Type B pancreatic cell (in vitro differentiated cells): ENCODE measurements around the gene ZNF524. TPM values are rescaled to one million over a fixed set of nuclear protein-coding genes. Genes with fewer than 3 reads are reported as not detected.
A peak's percentile ranks its signal among the peaks of the same experiment; 100 is the strongest.

ENCODE experiments used
- DNase-seq: peaks from one replicate; pipeline ENCODE4 v3.0.0; 2021; ENCODE audit warnings: mixed read lengths; ENCODE audit not compliant: unreplicated experiment; ENCODE audit errors: extremely low spot score
- H3K27ac Mint-ChIP-seq: 2 replicates; pipeline ENCODE4 v1.8.0; 2021; ENCODE audit warnings: mild to moderate bottlenecking, mixed read lengths
- H3K27me3 Mint-ChIP-seq: 2 replicates; pipeline ENCODE4 v1.8.0; 2021; ENCODE audit warnings: mixed read lengths
- H3K36me3 Mint-ChIP-seq: 2 replicates; pipeline ENCODE4 v1.8.0; 2021; ENCODE audit warnings: mixed read lengths
- H3K4me1 Mint-ChIP-seq: one replicate; pipeline ENCODE4 v1.8.0; 2021; ENCODE audit warnings: mixed read lengths; ENCODE audit not compliant: unreplicated experiment
- H3K4me3 Mint-ChIP-seq: 2 replicates; pipeline ENCODE4 v1.8.0; 2021; ENCODE audit warnings: mild to moderate bottlenecking, mixed read lengths
- H3K9me3 Mint-ChIP-seq: 2 replicates; pipeline ENCODE4 v1.8.0; 2021; ENCODE audit warnings: mixed read lengths
- total RNA-seq: library from RNA; stranded (reverse); gene quantifications from 2 replicates; pipeline ENCODE4 v1.2.1, GENCODE V29; 2021; ENCODE audit warnings: low replicate concordance
- TF ChIP-seq, protein P1 (sequence below): fragments of 200-600 bp; sonication (generic); conservative IDR thresholded peaks from 2 replicates; pipeline ENCODE4 v1.5.0; 2021; ENCODE audit warnings: antibody characterized with exemption, mild to moderate bottlenecking

ZNF524 gene
- total RNA-seq, 1 donor from 2014 or later = 13.6 TPM

DNA sequence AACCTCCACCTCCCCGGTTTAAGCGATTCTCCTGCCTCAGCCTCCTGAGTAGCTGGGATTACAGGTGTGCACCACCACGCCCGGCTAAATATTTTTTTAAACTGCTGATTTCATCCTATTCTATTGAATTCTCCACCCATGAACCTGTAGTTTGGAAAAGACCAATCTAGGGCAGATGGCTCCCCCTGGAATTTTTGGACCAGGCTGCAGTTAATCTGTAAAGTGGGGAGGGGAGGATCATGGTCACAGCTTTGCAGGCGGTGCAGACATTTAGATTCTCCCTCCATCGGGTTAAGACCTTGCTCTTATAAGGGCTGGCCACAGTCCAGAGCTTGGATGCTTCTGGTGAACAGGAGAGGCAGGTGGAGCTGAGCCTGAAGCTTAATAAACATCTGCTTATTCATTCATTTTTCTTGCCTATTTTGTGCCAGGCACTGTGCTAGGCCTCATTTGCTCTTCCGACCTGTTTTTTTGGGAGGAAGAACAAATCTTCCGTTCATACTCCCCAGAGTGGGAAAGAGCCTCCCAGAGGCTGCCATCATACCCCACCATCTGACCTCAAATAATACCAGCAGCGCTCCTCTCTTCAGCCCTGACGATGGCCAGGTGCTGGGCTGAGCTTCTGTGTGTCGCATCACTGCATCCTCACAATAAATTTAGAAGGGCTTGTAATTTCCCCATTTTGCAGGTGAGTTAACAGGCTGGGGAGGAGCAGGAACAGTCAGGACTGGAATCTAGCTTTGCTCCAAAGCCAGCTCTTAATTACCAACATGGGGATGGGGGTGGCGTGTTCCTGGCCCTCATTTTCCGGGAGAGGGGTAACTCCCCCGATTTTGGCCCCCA is 47.0 kb downstream of the ZNF524 start:
- peak overlapping the region; percentile 89 for H3K4me3 Mint-ChIP-seq
- no peak for DNase-seq
- TF ChIP-seq, protein P1, sequence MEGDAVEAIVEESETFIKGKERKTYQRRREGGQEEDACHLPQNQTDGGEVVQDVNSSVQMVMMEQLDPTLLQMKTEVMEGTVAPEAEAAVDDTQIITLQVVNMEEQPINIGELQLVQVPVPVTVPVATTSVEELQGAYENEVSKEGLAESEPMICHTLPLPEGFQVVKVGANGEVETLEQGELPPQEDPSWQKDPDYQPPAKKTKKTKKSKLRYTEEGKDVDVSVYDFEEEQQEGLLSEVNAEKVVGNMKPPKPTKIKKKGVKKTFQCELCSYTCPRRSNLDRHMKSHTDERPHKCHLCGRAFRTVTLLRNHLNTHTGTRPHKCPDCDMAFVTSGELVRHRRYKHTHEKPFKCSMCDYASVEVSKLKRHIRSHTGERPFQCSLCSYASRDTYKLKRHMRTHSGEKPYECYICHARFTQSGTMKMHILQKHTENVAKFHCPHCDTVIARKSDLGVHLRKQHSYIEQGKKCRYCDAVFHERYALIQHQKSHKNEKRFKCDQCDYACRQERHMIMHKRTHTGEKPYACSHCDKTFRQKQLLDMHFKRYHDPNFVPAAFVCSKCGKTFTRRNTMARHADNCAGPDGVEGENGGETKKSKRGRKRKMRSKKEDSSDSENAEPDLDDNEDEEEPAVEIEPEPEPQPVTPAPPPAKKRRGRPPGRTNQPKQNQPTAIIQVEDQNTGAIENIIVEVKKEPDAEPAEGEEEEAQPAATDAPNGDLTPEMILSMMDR = no peak
- H3K27ac Mint-ChIP-seq = peak overlapping the region; percentile 73
- H3K4me1 Mint-ChIP-seq = peaks cover 18% of the 10 kb centered on the region
- H3K36me3 Mint-ChIP-seq = peaks cover 4% of the 10 kb centered on the region
- peaks cover 5% of the 10 kb centered on the region for H3K27me3 Mint-ChIP-seq
- no peaks in the 10 kb centered on the region for H3K9me3 Mint-ChIP-seq

DNA sequence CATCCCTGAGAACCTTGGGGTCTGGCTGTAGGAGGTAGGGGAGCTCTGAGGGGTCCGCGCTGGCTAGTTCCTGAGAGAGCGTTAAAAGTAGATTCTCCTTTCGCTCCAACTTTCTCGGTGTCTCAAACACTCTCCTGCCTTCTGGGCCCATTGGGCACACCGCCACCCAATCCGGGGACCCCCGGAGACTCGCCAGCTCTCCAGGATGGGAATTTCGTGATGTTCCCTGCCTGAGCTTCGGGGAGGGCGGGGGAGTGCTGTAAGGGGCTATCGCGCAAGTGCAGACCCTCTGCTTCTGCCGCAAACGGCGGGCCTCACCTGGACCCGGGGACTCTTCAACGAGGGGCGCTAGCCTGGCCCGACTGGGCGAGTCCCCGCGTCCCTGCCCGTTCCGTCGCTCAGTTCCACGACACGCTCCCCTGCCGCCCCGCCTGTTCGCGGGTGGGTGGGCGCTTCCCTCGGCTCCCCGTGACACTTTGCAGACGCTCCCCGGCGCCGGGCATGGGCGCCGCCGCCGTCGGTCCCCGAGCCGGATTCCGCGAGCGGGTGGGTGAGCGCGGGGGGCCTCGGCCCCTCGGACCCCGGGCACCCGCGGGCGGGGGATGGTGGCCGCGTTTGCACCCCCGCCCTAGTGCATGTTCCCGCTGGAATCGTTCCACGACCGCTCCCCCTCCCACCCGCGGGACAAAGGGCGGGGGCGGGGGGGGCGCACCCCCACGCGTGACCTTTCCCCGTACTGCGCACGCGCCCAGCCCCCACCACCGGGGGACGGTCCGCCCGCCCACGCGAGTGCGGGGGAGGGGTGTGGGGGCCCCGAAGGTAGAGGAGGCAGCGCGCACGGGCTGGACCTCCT is 47.9 kb downstream of the ZNF524 start, which contains the start of gene CCDC106:
Gene CCDC106 (plus strand): TSS at position 481 of the 853 bp plus-strand sequence. CDS start 835 bp downstream, outside the sequence.
- peaks cover 5% of the 10 kb centered on the region for H3K27me3 Mint-ChIP-seq
- peak within 1 kb of the TSS; percentile 73 for H3K27ac Mint-ChIP-seq
- no peaks in the 10 kb centered on the region for H3K9me3 Mint-ChIP-seq
- TF ChIP-seq, protein P1 = no peak
- H3K4me3 Mint-ChIP-seq = peak within 1 kb of the TSS; percentile 89
- H3K36me3 Mint-ChIP-seq = peaks cover 3% of the 10 kb centered on the region
- DNase-seq = no peak
- peaks cover 16% of the 10 kb centered on the region for H3K4me1 Mint-ChIP-seq

DNA sequence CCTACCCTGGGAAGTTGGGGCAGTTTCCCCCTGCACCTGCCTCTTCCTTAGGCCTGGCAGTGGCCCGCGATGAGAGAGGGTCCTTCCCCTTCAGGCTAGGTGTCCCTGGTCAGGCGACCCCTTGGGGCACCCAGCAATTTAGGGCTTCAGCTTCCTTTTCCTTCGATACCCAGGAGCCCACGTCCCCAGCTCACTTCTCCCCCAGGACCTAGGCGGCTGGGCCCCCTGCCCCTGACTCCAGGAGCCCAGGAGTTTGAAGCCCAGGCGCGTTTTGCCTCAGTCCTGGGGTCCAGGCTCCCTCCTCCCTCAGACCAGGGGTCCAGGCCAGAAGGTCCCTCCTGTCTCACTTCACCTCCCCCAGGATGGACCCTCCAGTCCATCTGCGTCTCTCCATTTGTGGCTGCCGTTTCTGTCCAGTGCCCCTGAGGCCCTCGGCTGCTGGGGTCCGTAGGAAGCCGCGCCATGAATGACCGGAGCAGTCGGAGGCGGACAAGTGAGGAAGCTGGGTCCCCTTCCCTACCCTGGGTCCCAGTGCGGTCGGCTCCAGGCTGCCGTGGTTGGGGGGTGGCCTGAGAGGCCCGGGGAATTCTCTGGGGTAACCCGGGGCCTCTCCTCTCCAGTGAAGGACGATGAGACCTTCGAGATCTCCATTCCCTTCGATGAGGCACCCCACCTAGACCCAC is 48.6 kb downstream of the ZNF524 start:
- Mint-ChIP-seq H3K9me3 (no peaks in the 10 kb centered on the region), H3K36me3 (no peaks in the 10 kb centered on the region), H3K27me3 (no peaks in the 10 kb centered on the region), H3K4me3 (peak overlapping the region; percentile 86), H3K27ac (peak overlapping the region; percentile 43), H3K4me1 (peaks cover 10% of the 10 kb centered on the region)
- DNase-seq = no peak
- TF ChIP-seq, protein P1 = no peak

DNA sequence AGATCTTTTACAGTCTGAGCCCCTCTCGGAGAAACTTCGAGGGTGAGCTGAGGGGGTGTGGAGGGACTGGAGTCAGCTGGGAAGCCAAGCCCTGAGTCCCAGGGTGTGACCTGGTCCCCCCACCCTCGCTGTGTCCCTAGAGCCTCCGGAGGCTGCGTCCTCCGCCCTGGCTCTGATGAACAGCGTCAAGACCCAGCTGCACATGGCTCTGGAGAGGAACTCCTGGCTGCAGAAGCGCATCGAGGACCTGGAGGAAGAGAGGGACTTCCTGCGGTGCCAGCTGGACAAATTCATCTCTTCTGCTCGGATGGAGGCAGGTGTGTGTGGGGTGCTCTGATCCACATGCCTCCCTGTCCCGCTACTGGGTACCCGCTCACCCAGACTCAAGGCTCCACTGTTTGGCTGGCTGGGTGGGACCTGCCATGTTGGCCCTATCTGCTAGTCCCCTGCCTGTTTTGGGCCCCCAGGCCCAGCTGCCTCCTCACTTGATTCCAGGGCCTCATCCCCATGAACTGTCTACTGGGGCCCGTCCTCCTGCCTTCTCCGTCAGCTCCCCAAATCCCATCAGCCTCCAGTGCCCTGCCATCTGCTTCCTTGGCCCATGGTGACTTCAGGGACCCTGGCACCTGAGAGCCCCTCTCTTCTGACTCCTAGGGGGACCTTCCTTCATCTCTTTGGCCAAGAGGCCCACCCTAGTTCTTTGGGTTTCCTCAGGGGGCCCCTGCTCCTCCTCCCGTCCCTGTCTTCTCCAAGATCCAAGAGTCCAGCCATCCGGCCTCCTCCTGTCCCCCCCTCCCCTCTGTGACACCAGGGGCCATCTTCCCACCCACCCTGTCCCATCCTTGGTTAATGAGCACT is 49.4 kb downstream of the ZNF524 start:
- no peaks in the 10 kb centered on the region for H3K27me3 Mint-ChIP-seq
- H3K4me1 Mint-ChIP-seq = peaks cover 10% of the 10 kb centered on the region
- H3K4me3 Mint-ChIP-seq = peak overlapping the region; percentile 86
- DNase-seq = no peak
- no peaks in the 10 kb centered on the region for H3K9me3 Mint-ChIP-seq
- TF ChIP-seq, protein P1 = no peak
- no peaks in the 10 kb centered on the region for H3K36me3 Mint-ChIP-seq
- H3K27ac Mint-ChIP-seq = peak overlapping the region; percentile 67
